ENCODE results near the gene CSF3R. TPM values are rescaled to one million over a fixed set of nuclear protein-coding genes. Genes with fewer than 3 reads are reported as not detected.

Gene CSF3R
- polyA plus RNA-seq, 3 donors = 270 to 1,537 (median 447) TPM

GRCh38 chr1:36421649-36422048, 61.1 kb downstream of the CSF3R start:
- H2AFZ ChIP-seq (ENCODE audit: insufficient read depth, low read depth, low read length, poor library complexity, severe bottlenecking) = no peak overlapping the region
- peaks cover 0 to 2% (median 0%) of the 10 kb centered on the region in 7 donors for H3K9me3 Mint-ChIP-seq
- H3K36me3 Mint-ChIP-seq = peaks cover 0 to 4% of the 10 kb centered on the region in 2 donors
- intact Hi-C loops (cut with micrococcal nuclease) = loop anchor here in 1 of 2 donors (2.0 kb wide), 1 partner anchor 79 kb away; no protein-coding TSS in a partner anchor
- H3K9ac ChIP-seq (ENCODE audit: insufficient read depth, low read length, poor library complexity, severe bottlenecking) = no peak overlapping the region
- H3K36me3 ChIP-seq (replicated peaks in 1 of 2; ENCODE audit: control insufficient read depth in 1 of 2, insufficient read depth in 2 of 2, low read length in 2 of 2) = no peaks in the 10 kb centered on the region
- H3K27ac Mint-ChIP-seq = no peak overlapping the region
- peaks cover 8% of the 10 kb centered on the region for H3K4me1 Mint-ChIP-seq
- no peaks in the 10 kb centered on the region for H4K20me1 ChIP-seq (ENCODE audit: insufficient read depth, low read length)
- no peak overlapping the region for H3K4me3 ChIP-seq (replicated peaks in 1 of 3; ENCODE audit: low read depth in 2 of 3, low read length in 3 of 3)
- no peak overlapping the region for H3K4me2 ChIP-seq (replicated peaks; ENCODE audit: extremely low read depth, low read length, poor library complexity, severe bottlenecking)
- no peak overlapping the region for H3K27ac ChIP-seq (ENCODE audit: low read depth in 1 of 2, low read length in 2 of 2)
- H3K79me2 ChIP-seq (ENCODE audit: insufficient read depth, low read length) = no peaks in the 10 kb centered on the region
- H3K4me1 ChIP-seq (ENCODE audit: control insufficient read depth in 1 of 2, insufficient read depth in 2 of 2, low read length in 2 of 2) = peaks cover 4 to 5% of the 10 kb centered on the region in 2 donors
- no peak overlapping the region for H3K4me3 Mint-ChIP-seq
- no peaks in the 10 kb centered on the region for H3K9me3 ChIP-seq (replicated peaks in 1 of 2; ENCODE audit: control insufficient read depth in 1 of 2, insufficient read depth in 1 of 2, low read length in 2 of 2)
- H3K27me3 ChIP-seq (ENCODE audit: control insufficient read depth in 2 of 2, insufficient read depth in 2 of 2, low read length in 2 of 2) = no peaks in the 10 kb centered on the region
- 60% methylated on average over 2 of the region's 7 CpGs for WGBS (ENCODE audit: insufficient coverage)
- TF ChIP-seq CTCF (IDR thresholded peaks at IDR 0.05) = no peak
- peaks cover 0 to 3% (median 1%) of the 10 kb centered on the region in 3 donors for H3K27me3 Mint-ChIP-seq (ENCODE audit: low read depth in 3 of 3)
- no peak for DNase-seq

GRCh38 chr1:36420836-36421317, 61.8 kb downstream of the CSF3R start:
- 38% methylated on average over 11 of the region's 13 CpGs for WGBS (ENCODE audit: insufficient coverage)
- H3K4me1 Mint-ChIP-seq = peaks cover 8% of the 10 kb centered on the region
- H3K36me3 ChIP-seq (replicated peaks in 1 of 2; ENCODE audit: control insufficient read depth in 1 of 2, insufficient read depth in 2 of 2, low read length in 2 of 2) = no peaks in the 10 kb centered on the region
- H3K4me3 ChIP-seq (replicated peaks in 1 of 3; ENCODE audit: low read depth in 2 of 3, low read length in 3 of 3) = no peak overlapping the region
- H3K4me2 ChIP-seq (replicated peaks; ENCODE audit: extremely low read depth, low read length, poor library complexity, severe bottlenecking) = no peak overlapping the region
- no peaks in the 10 kb centered on the region for H3K27me3 ChIP-seq (ENCODE audit: control insufficient read depth in 2 of 2, insufficient read depth in 2 of 2, low read length in 2 of 2)
- peaks cover 4 to 5% of the 10 kb centered on the region in 2 donors for H3K4me1 ChIP-seq (ENCODE audit: control insufficient read depth in 1 of 2, insufficient read depth in 2 of 2, low read length in 2 of 2)
- TF ChIP-seq CTCF (IDR thresholded peaks at IDR 0.05) = peak; percentile 88
- peaks cover 0 to 2% (median 0%) of the 10 kb centered on the region in 7 donors for H3K9me3 Mint-ChIP-seq
- no peaks in the 10 kb centered on the region for H3K9me3 ChIP-seq (replicated peaks in 1 of 2; ENCODE audit: control insufficient read depth in 1 of 2, insufficient read depth in 1 of 2, low read length in 2 of 2)
- peaks cover under 1 to 4% of the 10 kb centered on the region in 2 donors for H3K36me3 Mint-ChIP-seq
- H3K79me2 ChIP-seq (ENCODE audit: insufficient read depth, low read length) = no peaks in the 10 kb centered on the region
- peak overlapping the region in 1 of 2 donors; percentile 19 for H3K4me3 Mint-ChIP-seq
- peak overlapping the region in 6 of 7 donors; percentile 32 to 86 (median 72) for H3K27ac Mint-ChIP-seq
- H2AFZ ChIP-seq (ENCODE audit: insufficient read depth, low read depth, low read length, poor library complexity, severe bottlenecking) = no peak overlapping the region
- H3K9ac ChIP-seq (ENCODE audit: insufficient read depth, low read length, poor library complexity, severe bottlenecking) = no peak overlapping the region
- H4K20me1 ChIP-seq (ENCODE audit: insufficient read depth, low read length) = no peaks in the 10 kb centered on the region
- peak; percentile 80 to 90 (median 84) for DNase-seq
- H3K27me3 Mint-ChIP-seq (ENCODE audit: low read depth in 3 of 3) = peaks cover 0 to 1% (median 0%) of the 10 kb centered on the region in 3 donors
- intact Hi-C loops (cut with micrococcal nuclease) = loop anchor here in 1 of 2 donors (2.0 kb wide), 1 partner anchor 78 kb away; no protein-coding TSS in a partner anchor
- H3K27ac ChIP-seq (ENCODE audit: low read depth in 1 of 2, low read length in 2 of 2) = no peak overlapping the region
